Peyer's patch (tissue), 4 donors: ENCODE results near the gene MOB1B. TPM values are rescaled to one million over a fixed set of nuclear protein-coding genes. Genes with fewer than 3 reads are reported as not detected.
A peak's percentile ranks its signal among the peaks of the same experiment; 100 is the strongest.

Source experiments
- DNase-seq, 3 donors: peaks; one replicate each; pipeline ENCODE4 v3.0.0-alpha.2; 2017 to 2019
- H3K27ac ChIP-seq, 4 donors: fragments of 200-600 bp; sonication (generic); one replicate each; pipeline ENCODE4 v1.5.1; 2016 to 2019
- H3K27me3 ChIP-seq, 2 donors: fragments of 200-600 bp; sonication (generic); one replicate each; pipeline ENCODE4 v1.5.1; 2019
- H3K36me3 ChIP-seq, 3 donors: fragments of 200-600 bp; sonication (generic); one replicate each; pipeline ENCODE4 v1.5.1; 2016 to 2019
- H3K4me1 ChIP-seq, 4 donors: fragments of 200-600 bp; sonication (generic); one replicate each; pipeline ENCODE4 v1.5.1; 2016 to 2019
- H3K4me3 ChIP-seq, 4 donors: fragments of 200-600 bp; sonication (generic); 1 replicate in 3 of 4; 2 replicates in 1 of 4; pipeline ENCODE4 v1.5.1; 2016 to 2019; ENCODE audit warnings: mild to moderate bottlenecking in 1 of 4
- H3K9me3 ChIP-seq, 4 donors: fragments of 200-600 bp; sonication (generic); one replicate each; pipeline ENCODE4 v1.5.1; 2016 to 2019; ENCODE audit warnings: mild to moderate bottlenecking in 1 of 4
- CTCF ChIP-seq, 6 experiments: fragments of 450-650 bp in 4 of 6; fragments of 200-600 bp in 2 of 6; sonication (generic) in 1 of 6; IDR thresholded peaks; one replicate each; pipeline ENCODE4 v1.5.1; 2017 to 2019; ENCODE audit warnings: antibody characterized with exemption in 6 of 6, mild to moderate bottlenecking in 3 of 6, moderate library complexity in 1 of 6
- POLR2A ChIP-seq, 2 donors: fragments of 450-650 bp; IDR thresholded peaks; one replicate each; pipeline ENCODE4 v1.5.1; 2017; ENCODE audit warnings: antibody characterized with exemption in 2 of 2, mild to moderate bottlenecking in 2 of 2, moderate library complexity in 2 of 2
- total RNA-seq, 4 donors: library from RNA; depleted of rRNA; stranded (reverse); fragments of >200 nt; gene quantifications; one replicate each; pipeline ENCODE4 v1.1.0, GENCODE V29; 2016

Gene MOB1B
- total RNA-seq, result 10 to 100 TPM in 1 of 4 donors, 1 to 10 TPM in 3; 4.0 to 15.7 (median 7.5) TPM

GRCh38 chr4:70901984-70902576 lies at the start of gene MOB1B:
Gene MOB1B (plus strand): TSS chr4:70902369. CDS start chr4:70902537, 168 bp downstream.
- peak within 1 kb of the TSS; percentile 56 to 86 (median 79) for H3K27ac ChIP-seq
- no peaks in the 10 kb centered on the region for H3K36me3 ChIP-seq

DNA sequence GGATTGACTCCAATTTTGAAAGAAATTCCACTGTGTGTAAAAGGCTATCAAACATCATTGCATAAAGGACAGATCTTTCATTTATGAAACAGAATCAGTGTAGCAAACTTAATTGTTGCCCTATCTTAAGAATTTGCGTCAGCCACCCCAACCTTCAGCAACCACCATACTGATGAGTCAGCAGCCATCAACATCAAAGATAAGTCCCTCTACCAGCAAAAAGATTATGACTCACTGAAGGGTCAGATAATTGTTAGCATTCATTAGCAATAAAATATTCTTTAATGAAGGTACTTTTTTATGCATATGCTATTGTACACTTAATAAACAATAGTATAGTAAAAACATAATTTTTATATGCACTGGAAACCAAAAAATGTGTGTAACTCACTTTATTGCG lies 46.7 kb upstream of the MOB1B start:
- no peak for TF ChIP-seq POLR2A (IDR thresholded peaks at IDR 0.05)
- no peak for TF ChIP-seq CTCF (IDR thresholded peaks at IDR 0.05)
- no peak for DNase-seq
- no peaks in the 10 kb centered on the region for H3K36me3 ChIP-seq
- no peak overlapping the region for H3K4me3 ChIP-seq
- H3K27ac ChIP-seq, result no peak overlapping the region
- no peaks in the 10 kb centered on the region for H3K9me3 ChIP-seq
- no peaks in the 10 kb centered on the region for H3K27me3 ChIP-seq
- H3K4me1 ChIP-seq, result no peaks in the 10 kb centered on the region

More at GRCh38 chr4:70901984-70902576, at the start of gene MOB1B:
- DNase-seq, result peak; percentile 83 to 95 (median 90)
- H3K4me1 ChIP-seq, result no peaks in the 10 kb centered on the region
- TF ChIP-seq POLR2A (IDR thresholded peaks at IDR 0.05) (no peak), CTCF (IDR thresholded peaks at IDR 0.05) (peak in 5 of 6 experiments; percentile 26 to 42 (median 35))
- H3K9me3 ChIP-seq, result no peaks in the 10 kb centered on the region
- H3K4me3 ChIP-seq, result peak within 1 kb of the TSS; percentile 60 to 84 (median 78)
- no peaks in the 10 kb centered on the region for H3K27me3 ChIP-seq

GRCh38 chr4:70858454-70858853 lies 43.7 kb upstream of the MOB1B start:
- H3K4me1 ChIP-seq, result no peaks in the 10 kb centered on the region
- H3K27ac ChIP-seq, result no peak overlapping the region
- TF ChIP-seq POLR2A (IDR thresholded peaks at IDR 0.05), result no peak
- no peak for TF ChIP-seq CTCF (IDR thresholded peaks at IDR 0.05)

GRCh38 chr4:70859066-70859465 lies 43.1 kb upstream of the MOB1B start:
- DNase-seq, result no peak
- no peak for TF ChIP-seq POLR2A (IDR thresholded peaks at IDR 0.05)
- TF ChIP-seq CTCF (IDR thresholded peaks at IDR 0.05), result no peak
- Histone ChIP-seq H3K27ac (no peak overlapping the region), H3K36me3 (no peaks in the 10 kb centered on the region), H3K4me3 (no peak overlapping the region), H3K27me3 (no peaks in the 10 kb centered on the region), H3K4me1 (no peaks in the 10 kb centered on the region), H3K9me3 (no peaks in the 10 kb centered on the region)

More at GRCh38 chr4:70858454-70858853, 43.7 kb upstream of the MOB1B start:
- DNase-seq, result no peak
- Histone ChIP-seq H3K36me3 (no peaks in the 10 kb centered on the region), H3K4me3 (no peak overlapping the region), H3K9me3 (no peaks in the 10 kb centered on the region), H3K27me3 (no peaks in the 10 kb centered on the region)

- Histone ChIP-seq H3K27me3 (no peaks in the 10 kb centered on the region), H3K4me3 (no peak overlapping the region), H3K36me3 (no peaks in the 10 kb centered on the region), H3K4me1 (no peaks in the 10 kb centered on the region), H3K27ac (no peak overlapping the region), H3K9me3 (no peaks in the 10 kb centered on the region)
- TF ChIP-seq POLR2A (IDR thresholded peaks at IDR 0.05) (no peak), CTCF (IDR thresholded peaks at IDR 0.05) (no peak)
- DNase-seq, result no peak
These were observed 38.9 kb upstream of the MOB1B start for GRCh38 chr4:70863099-70863790.
